ENCODE data around the gene TNFRSF19.
A peak's percentile ranks its signal among the peaks of the same experiment; 100 is the strongest.
"Not testable (repeated sequence)": the region's sequence is repeated elsewhere in the genome, so short reads cannot be mapped to it uniquely, and the experiment has no call there.

TNFRSF19 gene, protein sequence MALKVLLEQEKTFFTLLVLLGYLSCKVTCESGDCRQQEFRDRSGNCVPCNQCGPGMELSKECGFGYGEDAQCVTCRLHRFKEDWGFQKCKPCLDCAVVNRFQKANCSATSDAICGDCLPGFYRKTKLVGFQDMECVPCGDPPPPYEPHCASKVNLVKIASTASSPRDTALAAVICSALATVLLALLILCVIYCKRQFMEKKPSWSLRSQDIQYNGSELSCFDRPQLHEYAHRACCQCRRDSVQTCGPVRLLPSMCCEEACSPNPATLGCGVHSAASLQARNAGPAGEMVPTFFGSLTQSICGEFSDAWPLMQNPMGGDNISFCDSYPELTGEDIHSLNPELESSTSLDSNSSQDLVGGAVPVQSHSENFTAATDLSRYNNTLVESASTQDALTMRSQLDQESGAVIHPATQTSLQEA

DNA sequence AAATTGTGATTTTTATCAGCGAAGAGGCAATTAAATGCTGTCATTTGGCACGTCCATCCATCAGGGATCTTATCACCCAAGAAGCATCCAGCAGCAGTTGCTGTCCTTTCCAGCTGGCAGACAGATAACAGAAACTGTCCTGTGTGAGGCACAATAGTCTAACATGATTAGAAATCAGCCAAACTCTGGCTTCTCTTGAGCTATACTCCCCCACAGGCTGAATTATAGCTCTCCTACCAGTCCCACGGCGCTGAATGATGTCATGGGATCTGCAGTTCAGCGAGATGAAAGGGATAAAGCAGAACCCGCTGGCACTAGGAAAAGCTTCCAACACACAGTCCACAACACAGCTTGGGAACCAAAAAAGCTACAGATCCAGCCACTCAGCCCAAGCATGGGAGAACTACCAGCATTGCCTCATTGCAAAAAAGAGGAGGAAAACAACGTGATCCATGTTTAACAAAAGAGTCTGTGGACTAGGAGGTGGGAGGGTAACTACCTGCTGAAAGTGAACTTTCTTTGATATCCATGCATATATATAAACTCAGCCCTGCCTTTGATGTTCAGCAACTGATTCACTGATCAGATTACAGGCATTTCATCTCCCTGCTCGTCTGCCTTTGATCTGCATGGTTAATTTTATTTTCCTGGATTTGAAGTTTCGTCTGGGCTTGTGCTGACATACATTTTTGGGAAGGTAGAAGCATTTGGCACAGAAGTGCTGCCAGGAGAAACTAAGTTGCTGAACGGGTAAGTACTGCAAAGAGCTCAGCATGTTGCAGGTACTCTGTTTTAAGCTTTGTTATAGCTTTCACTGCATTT, at the start of gene TNFRSF19:
TSS of gene TNFRSF19 (plus strand) at position 314 of the 822 bp plus-strand sequence. CDS start 19,772 bp downstream, outside the sequence.
- peak; percentile 74 to 75 for DNase-seq (ENCODE audit: low read depth in 2 of 2)

GRCh38 chr13:23529926-23530325, 40.3 kb upstream of the TNFRSF19 start:
- not testable (repeated sequence) for DNase-seq (ENCODE audit: low read depth in 2 of 2)

DNA sequence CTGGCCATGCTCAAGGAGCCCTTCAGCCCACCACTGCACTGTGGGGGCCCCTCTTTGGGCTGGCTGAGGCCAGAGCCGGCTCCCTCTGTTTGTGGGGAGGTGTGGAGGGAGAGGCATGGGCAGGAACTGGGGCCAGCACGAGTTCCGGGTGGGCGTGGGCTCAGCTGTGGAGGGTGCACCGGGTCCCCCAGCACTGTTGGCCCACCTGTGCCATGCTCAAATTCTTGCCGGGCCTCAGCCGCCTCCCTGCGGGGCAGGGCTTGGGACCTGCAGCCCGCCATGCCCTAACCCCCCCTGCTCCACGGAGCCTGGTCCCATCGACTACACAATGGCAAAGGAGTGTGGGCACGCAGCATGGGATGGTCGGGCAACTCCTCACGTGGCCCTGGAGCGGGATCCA, 38.8 kb upstream of the TNFRSF19 start:
- no peak for DNase-seq (ENCODE audit: low read depth in 2 of 2)

GRCh38 chr13:23534090-23534489, 36.1 kb upstream of the TNFRSF19 start:
- DNase-seq (ENCODE audit: low read depth in 2 of 2): no peak

DNA sequence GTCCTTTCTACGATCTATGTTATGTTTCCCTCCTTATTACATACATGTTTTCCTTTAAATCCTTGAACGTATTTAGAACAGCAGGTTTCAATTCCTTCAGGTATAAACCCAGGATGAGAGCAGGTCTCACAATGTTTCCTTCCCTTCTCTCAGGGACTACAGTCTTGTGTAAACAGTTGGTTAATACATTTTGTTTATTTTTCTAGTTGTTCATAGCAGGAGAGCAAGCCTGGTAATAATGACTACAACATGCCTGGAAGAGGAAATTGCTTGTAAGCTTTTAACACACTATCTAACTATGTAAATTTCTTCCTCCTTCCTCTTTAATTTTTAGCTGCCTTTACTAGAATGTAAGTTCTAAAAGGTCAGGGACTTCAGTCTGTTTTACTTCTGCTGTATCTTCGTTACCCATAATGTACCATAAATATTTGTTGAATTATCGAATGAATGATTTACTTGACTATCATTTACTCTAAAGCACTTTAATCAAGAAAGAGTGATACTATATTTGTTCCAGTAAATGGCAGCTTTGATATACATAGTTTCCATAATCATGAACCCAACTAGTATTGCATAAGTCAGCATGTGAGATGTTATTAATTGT, 28.9 kb upstream of the TNFRSF19 start:
- no peak for DNase-seq (ENCODE audit: low read depth in 2 of 2)

DNA sequence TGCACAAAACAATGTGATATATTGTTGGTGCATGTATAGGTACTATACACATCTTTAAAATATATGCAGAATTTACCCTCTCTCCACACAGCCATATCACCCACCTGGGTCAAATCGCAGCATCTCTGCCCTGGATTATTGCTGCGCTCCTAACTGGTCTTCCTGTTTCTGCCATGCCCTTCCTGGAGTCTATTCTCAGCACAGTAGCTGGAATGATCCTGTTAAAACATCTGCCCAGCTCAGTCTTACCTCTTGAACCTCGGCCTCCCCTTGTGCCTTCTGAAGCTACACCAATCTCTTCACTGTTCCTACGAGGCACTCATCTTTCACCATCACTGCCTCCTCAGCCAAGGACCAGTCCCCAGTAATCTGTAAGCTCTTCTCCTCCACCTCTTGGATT, 25.5 kb upstream of the TNFRSF19 start:
- no peak for DNase-seq (ENCODE audit: low read depth in 2 of 2)

DNA sequence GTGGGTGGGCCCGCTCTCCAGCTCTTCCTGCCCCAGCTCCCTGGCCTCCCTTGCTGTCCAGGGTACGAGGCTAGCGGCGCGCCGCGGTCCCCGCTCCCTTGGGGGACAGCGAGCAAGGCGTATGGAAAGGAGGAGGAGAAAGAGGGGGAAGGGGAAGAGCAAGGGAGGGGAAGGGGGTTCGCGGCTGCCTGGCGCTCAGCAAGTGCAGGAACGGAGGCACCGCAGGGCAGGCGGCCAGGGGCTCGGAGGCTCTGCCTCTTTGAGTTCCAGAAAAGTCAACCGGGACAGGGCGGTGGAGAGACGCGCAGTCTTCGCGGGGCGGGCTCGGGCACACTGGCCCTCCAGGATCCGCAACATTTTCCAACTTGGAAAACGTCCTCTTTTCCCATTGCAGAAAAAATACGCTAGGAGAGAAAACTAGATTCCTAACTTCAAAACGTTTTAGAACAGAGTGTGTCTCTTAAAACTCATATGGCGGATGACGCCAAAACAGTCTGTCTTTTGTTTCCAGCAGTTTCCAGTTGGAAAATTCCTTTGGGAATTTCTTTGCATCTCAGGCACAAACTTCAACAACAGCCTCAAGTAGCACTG, 23.1 kb upstream of the TNFRSF19 start:
- no peak for DNase-seq (ENCODE audit: low read depth in 2 of 2)

- no peak for DNase-seq (ENCODE audit: low read depth in 2 of 2)
Observed at GRCh38 chr13:23549724-23550123, 20.5 kb upstream of the TNFRSF19 start.

GRCh38 chr13:23550163-23550562, 20.0 kb upstream of the TNFRSF19 start:
- no peak for DNase-seq (ENCODE audit: low read depth in 2 of 2)

- no peak for DNase-seq (ENCODE audit: low read depth in 2 of 2)
Observed at GRCh38 chr13:23551213-23552008, 18.8 kb upstream of the TNFRSF19 start.

DNA sequence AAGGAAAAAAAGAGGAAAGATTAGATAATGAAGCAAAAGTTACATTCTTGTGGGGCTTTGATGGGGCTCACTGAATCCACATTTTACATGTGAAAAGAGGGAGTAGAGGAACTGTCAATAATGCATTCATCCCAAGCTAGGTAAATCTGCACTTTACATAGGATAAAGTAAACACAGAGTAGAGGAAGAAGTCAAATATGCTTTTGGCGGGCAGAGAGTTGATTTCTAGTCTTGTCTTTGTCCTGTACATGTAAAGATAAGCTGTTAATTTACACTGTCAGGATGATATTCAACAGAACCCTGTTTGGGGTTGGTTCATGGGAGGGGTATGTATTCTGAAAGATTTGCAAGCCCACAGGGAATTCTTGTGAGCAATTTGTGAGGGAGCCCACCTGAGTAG, 18.0 kb upstream of the TNFRSF19 start:
- DNase-seq (ENCODE audit: low read depth in 2 of 2): no peak

- no peak for DNase-seq (ENCODE audit: low read depth in 2 of 2)
Observed at GRCh38 chr13:23552661-23553060, 17.6 kb upstream of the TNFRSF19 start.

GRCh38 chr13:23554000-23554399, 16.2 kb upstream of the TNFRSF19 start:
- DNase-seq (ENCODE audit: low read depth in 2 of 2): no peak

DNA sequence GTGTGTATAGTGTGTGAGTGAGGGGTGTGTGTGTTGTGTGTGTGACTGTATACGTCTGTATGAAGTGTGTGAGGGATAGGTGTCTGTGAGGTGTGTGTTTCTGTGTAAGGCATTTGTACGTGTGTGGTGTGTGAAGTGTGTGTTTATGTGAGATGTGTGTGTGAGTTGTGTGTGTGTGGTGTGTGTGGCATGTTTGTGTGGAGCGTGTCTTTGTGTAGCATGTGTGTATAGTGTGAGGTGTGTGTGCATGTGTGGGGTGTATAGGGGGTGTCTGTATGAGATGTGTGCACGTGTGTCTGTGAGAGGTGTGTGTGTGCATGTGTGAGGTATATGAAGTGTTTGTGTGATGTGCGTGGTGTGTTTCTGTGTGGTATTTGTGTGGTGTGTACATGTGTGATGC, 13.2 kb upstream of the TNFRSF19 start:
- no peak for DNase-seq (ENCODE audit: low read depth in 2 of 2)

- no peak for DNase-seq (ENCODE audit: low read depth in 2 of 2)
Observed at GRCh38 chr13:23557733-23558132, 12.5 kb upstream of the TNFRSF19 start.

- DNase-seq (ENCODE audit: low read depth in 2 of 2): peak; percentile 83 to 84
Observed at GRCh38 chr13:23558675-23559536, 11.3 kb upstream of the TNFRSF19 start.

DNA sequence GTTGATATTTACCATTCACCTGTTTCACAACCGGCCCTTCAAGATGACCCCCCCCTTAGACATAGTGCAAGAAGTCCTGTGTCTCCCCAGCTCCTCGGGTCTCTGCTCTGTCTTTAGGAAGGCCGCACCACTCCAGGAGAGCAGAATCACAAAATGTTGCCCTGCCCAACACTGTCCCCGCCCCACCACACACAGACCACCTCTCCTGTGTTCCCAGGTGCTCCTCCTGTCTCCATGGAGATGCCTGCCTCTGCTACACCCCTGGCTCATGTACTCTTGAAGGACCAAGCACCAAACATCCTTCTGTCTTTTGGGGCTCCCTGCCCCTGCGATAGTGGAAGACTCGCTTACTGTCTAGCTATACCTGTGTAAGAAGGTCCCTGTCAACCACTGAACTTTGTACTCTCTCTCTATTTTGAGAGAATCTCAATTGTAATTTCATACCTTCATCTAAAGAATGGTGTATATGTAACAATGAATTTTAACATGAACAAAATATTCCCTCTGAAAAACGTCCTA, 9.6 kb upstream of the TNFRSF19 start:
- no peak for DNase-seq (ENCODE audit: low read depth in 2 of 2)

DNA sequence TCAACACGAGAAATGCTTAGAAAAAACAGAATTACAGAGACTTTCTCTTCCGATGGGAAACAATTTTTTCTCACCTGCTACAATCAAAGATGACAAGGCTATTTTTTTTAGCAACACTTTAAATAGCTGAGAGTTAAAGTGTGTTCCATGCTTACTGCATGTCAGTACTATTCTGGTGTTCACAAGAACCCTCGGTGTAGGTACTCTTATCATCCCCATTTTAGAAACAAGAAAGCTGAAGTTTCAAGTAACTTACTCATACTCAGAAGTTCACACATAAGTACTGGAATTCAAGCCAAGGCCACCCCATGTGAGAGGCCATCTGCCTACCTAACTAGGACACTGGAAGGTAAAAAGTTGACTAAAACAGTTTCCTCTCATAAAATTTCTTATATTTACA, 9.0 kb upstream of the TNFRSF19 start:
- DNase-seq (ENCODE audit: low read depth in 2 of 2): no peak

GRCh38 chr13:23563085-23563845, 6.9 kb upstream of the TNFRSF19 start:
- DNase-seq (ENCODE audit: low read depth in 2 of 2): no peak

All from fibroblast of skin of left quadriceps (primary cell).